Heart right ventricle (tissue), 16 donors: ENCODE results near the gene CD59. TPM values are rescaled to one million over a fixed set of nuclear protein-coding genes. Genes with fewer than 3 reads are reported as not detected.
A peak's percentile ranks its signal among the peaks of the same experiment; 100 is the strongest.

ENCODE experiments used
- ATAC-seq, 8 donors: fragments of 200-7000 bp; cut with Tn5 transposase; one replicate each; pipeline ENCODE4 v1.9.1; 2020; ENCODE audit warnings: mild to moderate bottlenecking in 8 of 8, moderate library complexity in 8 of 8, moderate number of reproducible peaks in 1 of 8
- DNase-seq, 2 donors: peaks; one replicate each; pipeline ENCODE4 v3.0.0-alpha.2; 2020
- H3K27ac ChIP-seq, 10 donors: fragments of 200-600 bp; sonication (generic) in 2 of 10; one replicate each; pipeline versions ENCODE4 v1.5.0 to v1.8.0; 2020 to 2022; ENCODE audit warnings: mild to moderate bottlenecking in 3 of 10
- H3K27me3 ChIP-seq, 7 donors: fragments of 200-600 bp; one replicate each; pipeline ENCODE4 v1.8.0; 2021 to 2022; ENCODE audit warnings: mild to moderate bottlenecking in 2 of 7
- H3K36me3 ChIP-seq, 9 donors: fragments of 200-600 bp; sonication (generic) in 1 of 9; one replicate each; pipeline versions ENCODE4 v1.5.0 to v1.8.0; 2020 to 2022; ENCODE audit warnings: mild to moderate bottlenecking in 2 of 9
- H3K4me1 ChIP-seq, 9 donors: fragments of 200-600 bp; sonication (generic) in 1 of 9; one replicate each; pipeline versions ENCODE4 v1.5.0 to v1.8.0; 2020 to 2022; ENCODE audit warnings: mild to moderate bottlenecking in 4 of 9
- H3K4me3 ChIP-seq, 10 donors: fragments of 200-600 bp; sonication (generic) in 2 of 10; one replicate each; pipeline versions ENCODE4 v1.5.0 to v1.8.0; 2020 to 2022; ENCODE audit warnings: mild to moderate bottlenecking in 7 of 10, moderate library complexity in 2 of 10
- H3K9me3 ChIP-seq, 11 donors: fragments of 200-600 bp in 10 of 11; sonication (generic) in 2 of 11; one replicate each; pipeline versions ENCODE4 v1.5.0 to v1.8.0; 2013 to 2022; ENCODE audit warnings: mild to moderate bottlenecking in 2 of 11, control low read depth in 1 of 11, moderate library complexity in 1 of 11
- WGBS, 2 donors: extraction: QIAGEN DNeasy Blood & Tissue Kit; methylation state at CpG; one replicate each; pipeline ENCODE4 v1.1.7; 2013; ENCODE audit warnings: inconsistent platforms in 1 of 2; 5-methylcytosine and 5-hydroxymethylcytosine counted together
- intact Hi-C, 10 donors: fragments of 100-400 bp; cut with DNase I; formaldehyde crosslinking; loops; one replicate each; pipeline versions ENCODE4 v1.11.1 to v1.14.2; 2022
- polyA plus RNA-seq, 2 donors: library from polyadenylated mRNA; stranded (reverse); fragments of 200-250 nt; gene quantifications; one replicate each; pipeline ENCODE4 v1.2.3, GENCODE V29; 2013
- total RNA-seq, 10 donors: library from RNA; stranded (reverse); fragmentation: NEBNext Ultra II Directional in 3 of 10; extraction: Animal tissue kit (Norgen Biotek cat#: 25700) in 3 of 10; gene quantifications; one replicate each; pipeline versions ENCODE4 v1.2.1 to v1.2.4, GENCODE V29; 2021 to 2023
- TF ChIP-seq, protein P1 (sequence below), 9 donors: fragments of 200-600 bp; sonication (generic) in 2 of 9; IDR thresholded peaks; one replicate each; pipeline versions ENCODE4 v1.5.0 to v1.8.0; 2021 to 2022; ENCODE audit warnings: antibody characterized with exemption in 9 of 9, mild to moderate bottlenecking in 5 of 9, moderate library complexity in 1 of 9
- donor health status: Arrhythmogenic right ventricular cardiomyopathy.
- donor health status: ischemic (EF 13 %, LVEDD 7.1; RV severe dilation, severe dysfunction).
- donor health status: healthy with polysubstance abuse.
- donor health status: DM: no; HTN: yes; CAD: no.
- donor health status: DM: no; HTN: no; CAD: no.
- donor health status: ischemic (EF 25% LVEDD 6.9; RV normal size, moderate dysfunction).
- donor health status: ischemic (EF 25% LVEDD 5.7; RV mildly dilated, moderate dysfunction).
- donor health status: healthy.
- donor health status: DM: yes; HTN: yes; CAD: no.
- donor health status: Ischemic cardiomyopathy.
- donor health status: ischemic (EF 35%, LVEDD 5.7; RV mildly dilated, moderate dysfunction).
- donor health status: nonischemic (EF 11% LVEDD 7.7; RV severe dilation, severe dysfunction).
- donor health status: DM: yes; HTN: yes; CAD: no.
- donor health status: PGD.
- donor health status: ischemic (EF 29% LVEDD 5.4; RV normal size, mild dysfunction).
- donor health status: nonischemic (EF 23%, LVEDD 6.1; RV moderate dilation, normal function).

The CD59 gene
- total and polyA plus RNA-seq, 12 donors: 120 to 1,261 (median 753) TPM

DNA sequence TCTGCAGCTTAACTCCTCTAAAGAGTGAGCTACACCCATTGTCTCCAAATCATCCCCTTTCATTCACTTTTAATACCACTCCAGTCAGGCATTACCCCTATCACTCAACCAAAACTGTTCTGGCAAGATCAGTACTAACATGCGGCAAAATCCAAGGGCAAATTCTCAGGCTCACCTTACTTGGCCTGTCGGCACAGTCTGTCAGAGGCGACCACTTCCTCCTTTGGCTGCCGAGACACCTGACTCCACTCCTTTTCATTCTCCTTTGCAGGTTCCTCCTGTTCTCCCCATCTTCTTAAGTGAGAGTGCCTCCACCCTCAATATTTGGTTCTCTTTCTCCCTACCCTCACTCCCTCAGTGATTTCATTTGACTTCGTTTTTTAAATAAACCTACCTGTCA, 39.8 kb downstream of the CD59 start:
- Histone ChIP-seq H3K4me1 (peaks cover 21 to 84% (median 70%) of the 10 kb centered on the region in 9 donors), H3K4me3 (no peak overlapping the region), H3K27ac (no peak overlapping the region), H3K9me3 (no peaks in the 10 kb centered on the region), H3K27me3 (no peaks in the 10 kb centered on the region), H3K36me3 (no peaks in the 10 kb centered on the region)
- WGBS, 2 donors: 84 to 90% methylated on average over 5 of the region's 5 CpGs
- TF ChIP-seq, protein P1, sequence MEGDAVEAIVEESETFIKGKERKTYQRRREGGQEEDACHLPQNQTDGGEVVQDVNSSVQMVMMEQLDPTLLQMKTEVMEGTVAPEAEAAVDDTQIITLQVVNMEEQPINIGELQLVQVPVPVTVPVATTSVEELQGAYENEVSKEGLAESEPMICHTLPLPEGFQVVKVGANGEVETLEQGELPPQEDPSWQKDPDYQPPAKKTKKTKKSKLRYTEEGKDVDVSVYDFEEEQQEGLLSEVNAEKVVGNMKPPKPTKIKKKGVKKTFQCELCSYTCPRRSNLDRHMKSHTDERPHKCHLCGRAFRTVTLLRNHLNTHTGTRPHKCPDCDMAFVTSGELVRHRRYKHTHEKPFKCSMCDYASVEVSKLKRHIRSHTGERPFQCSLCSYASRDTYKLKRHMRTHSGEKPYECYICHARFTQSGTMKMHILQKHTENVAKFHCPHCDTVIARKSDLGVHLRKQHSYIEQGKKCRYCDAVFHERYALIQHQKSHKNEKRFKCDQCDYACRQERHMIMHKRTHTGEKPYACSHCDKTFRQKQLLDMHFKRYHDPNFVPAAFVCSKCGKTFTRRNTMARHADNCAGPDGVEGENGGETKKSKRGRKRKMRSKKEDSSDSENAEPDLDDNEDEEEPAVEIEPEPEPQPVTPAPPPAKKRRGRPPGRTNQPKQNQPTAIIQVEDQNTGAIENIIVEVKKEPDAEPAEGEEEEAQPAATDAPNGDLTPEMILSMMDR (IDR thresholded peaks at IDR 0.05): no peak
- DNase-seq (no peak), ATAC-seq (no peak)
- intact Hi-C loops: loop anchor here in 5 of 10 donors (10.0 kb wide), 2 partner anchors 442 to 532 kb away; partner anchors contain the start of genes HIPK3 (in 3 of the 5) and CSTF3 (in 2 of the 5)

DNA sequence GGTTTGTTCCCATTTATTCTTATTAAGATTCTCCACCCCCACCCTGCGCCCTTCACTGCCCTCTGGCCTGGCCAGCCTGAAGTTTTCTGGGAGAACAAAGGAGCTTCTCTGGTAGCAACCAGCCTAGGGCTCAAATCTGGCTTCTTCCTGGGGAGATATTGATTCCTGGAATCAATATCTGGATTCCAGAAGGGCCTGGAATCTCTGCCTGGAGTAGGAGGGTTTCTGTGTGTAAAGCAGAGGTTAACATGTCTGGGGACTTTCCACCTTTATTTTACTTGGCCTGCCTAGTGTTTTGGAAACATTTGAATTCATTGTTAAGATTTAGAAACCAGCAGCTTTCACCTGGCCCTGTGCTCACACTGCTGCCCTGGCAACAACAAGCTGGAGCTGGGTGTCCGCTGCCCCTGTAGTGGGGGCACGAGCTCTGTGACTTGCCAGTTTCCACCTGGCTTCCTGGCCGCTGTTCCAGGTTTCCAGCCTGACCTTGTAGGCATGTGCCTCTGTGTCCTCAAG, 41.1 kb downstream of the CD59 start:
- peak overlapping the region in 8 of 10 donors; percentile 4 to 94 (median 47) for H3K27ac ChIP-seq
- WGBS, 2 donors: 58 to 66% methylated on average over 4 of the region's 4 CpGs
- DNase-seq: no peak
- H3K4me1 ChIP-seq: peaks cover 25 to 91% (median 74%) of the 10 kb centered on the region in 9 donors
- H3K27me3 ChIP-seq: no peaks in the 10 kb centered on the region
- ATAC-seq: no peak
- no peaks in the 10 kb centered on the region for H3K9me3 ChIP-seq
- no peaks in the 10 kb centered on the region for H3K36me3 ChIP-seq
- intact Hi-C loops: loop anchor here in 5 of 10 donors (10.0 kb wide), 2 partner anchors 440 to 530 kb away; partner anchors contain the start of genes HIPK3 (in 3 of the 5) and CSTF3 (in 2 of the 5)
- TF ChIP-seq, protein P1 (IDR thresholded peaks at IDR 0.05): no peak
- no peak overlapping the region for H3K4me3 ChIP-seq

DNA sequence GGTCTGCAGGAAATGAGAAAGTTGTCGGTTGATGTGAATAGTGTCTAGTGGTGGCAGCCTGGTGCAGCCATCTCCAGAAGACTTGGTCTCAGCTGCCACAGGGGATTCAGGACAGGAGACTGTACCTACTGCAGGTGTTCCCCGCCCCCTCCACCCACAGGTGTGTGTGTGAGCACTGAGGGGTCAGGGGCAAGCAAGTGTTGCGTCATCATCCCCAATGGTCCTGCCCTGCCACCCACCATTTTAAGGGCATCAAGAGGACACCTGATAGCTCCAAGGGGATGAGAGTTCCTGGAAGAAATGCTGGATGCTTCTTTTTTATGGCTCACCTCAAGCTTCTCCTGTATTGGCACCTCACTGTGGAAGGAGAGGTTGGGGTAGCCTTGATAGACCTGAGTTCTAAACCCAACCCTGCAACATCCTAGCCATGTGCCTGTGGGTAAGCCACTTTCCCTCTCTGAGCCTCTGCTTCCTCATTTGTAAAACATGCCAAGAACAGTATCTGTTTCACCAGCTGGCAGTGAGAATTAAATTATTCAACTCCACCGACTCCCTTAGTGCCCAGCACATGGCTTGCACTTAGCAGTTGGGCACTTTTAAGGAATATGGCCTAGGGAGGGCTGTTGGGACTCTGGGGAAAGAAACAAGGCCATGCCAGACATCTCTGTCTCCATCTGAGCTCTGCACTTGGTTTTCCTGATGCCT, 41.7 kb downstream of the CD59 start:
- H3K36me3 ChIP-seq: no peaks in the 10 kb centered on the region
- 79 to 81% methylated on average over 4 of the region's 4 CpGs for WGBS, 2 donors
- peak overlapping the region in 8 of 10 donors; percentile 4 to 94 (median 47) for H3K27ac ChIP-seq
- DNase-seq: no peak
- no peak for ATAC-seq
- H3K4me3 ChIP-seq: no peak overlapping the region
- TF ChIP-seq, protein P1 (IDR thresholded peaks at IDR 0.05): no peak
- no peaks in the 10 kb centered on the region for H3K9me3 ChIP-seq
- H3K4me1 ChIP-seq: peaks cover 27 to 91% (median 74%) of the 10 kb centered on the region in 9 donors
- intact Hi-C loops: loop anchor here in 8 of 10 donors (5.0 to 10.0 kb wide), 5 partner anchors 43 to 530 kb away; partner anchors contain the start of genes HIPK3 (in 3 of the 8), CD59 (in 2 of the 8) and CSTF3 (in 2 of the 8)
- H3K27me3 ChIP-seq: no peaks in the 10 kb centered on the region

DNA sequence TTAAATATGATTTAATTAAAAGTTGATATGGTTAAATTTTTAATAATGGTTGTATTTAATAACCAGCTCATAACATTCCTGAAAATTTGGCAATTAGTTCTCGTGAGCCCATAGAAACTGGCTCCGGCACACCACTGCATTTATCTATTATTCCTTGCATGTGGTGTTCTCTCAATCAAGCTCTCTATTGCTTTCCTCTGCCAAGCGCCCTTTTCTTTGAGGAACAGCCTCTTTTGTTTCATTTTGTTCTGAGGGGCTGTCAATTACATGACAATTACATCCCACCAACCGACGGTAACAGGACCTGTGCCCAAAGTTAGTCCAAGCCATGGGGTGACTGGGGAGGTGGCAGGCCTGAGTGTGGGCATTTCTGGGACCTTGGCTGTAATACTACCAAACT, 43.7 kb downstream of the CD59 start:
- Histone ChIP-seq H3K9me3 (peaks cover 0 to 2% (median 0%) of the 10 kb centered on the region in 11 donors), H3K4me3 (peak overlapping the region in 3 of 10 donors; percentile 11 to 24 (median 20)), H3K27ac (peak overlapping the region; percentile 37 to 94 (median 86)), H3K36me3 (no peaks in the 10 kb centered on the region), H3K4me1 (peaks cover 27 to 88% (median 73%) of the 10 kb centered on the region in 9 donors), H3K27me3 (no peaks in the 10 kb centered on the region)
- WGBS, 2 donors: 48 to 53% methylated on average over 5 of the region's 5 CpGs
- ATAC-seq (no peak), DNase-seq (no peak)
- intact Hi-C loops: loop anchor here in 8 of 10 donors (2.0 to 10.0 kb wide), 6 partner anchors 42 to 528 kb away; partner anchors contain the start of genes HIPK3 (in 3 of the 8), CD59 (in 2 of the 8) and CSTF3 (in 2 of the 8)
- TF ChIP-seq, protein P1 (IDR thresholded peaks at IDR 0.05): no peak
